Amniotic stem cell (primary cell): Measurements from ENCODE around the gene DOK3.

Experiments
- DNase-seq: peaks from one replicate; lab custom pipeline; 2025; lab: John Stamatoyannopoulos, UW

Gene DOK3

DNA sequence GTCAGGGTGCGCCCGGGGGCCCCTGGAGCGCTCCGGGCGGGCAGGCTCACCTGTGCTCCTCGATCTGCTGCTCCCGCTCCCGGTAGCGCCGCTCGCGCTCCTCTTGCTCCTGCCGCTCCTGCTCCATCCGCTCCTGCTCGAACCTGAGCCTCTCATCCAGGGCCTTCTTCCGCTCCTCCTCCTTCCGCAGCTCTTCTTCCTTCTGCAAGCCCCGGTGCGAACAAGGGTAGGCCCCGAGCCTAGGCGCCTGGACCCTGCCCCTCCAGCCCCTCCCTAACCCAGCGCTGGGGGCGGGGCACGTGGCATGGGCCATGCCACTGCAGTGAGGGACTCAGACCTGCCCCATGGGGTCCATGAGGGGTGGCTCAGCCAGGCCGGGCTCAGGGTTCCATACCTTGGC, 42.8 kb downstream of the DOK3 start:
- no peak for DNase-seq

DNA sequence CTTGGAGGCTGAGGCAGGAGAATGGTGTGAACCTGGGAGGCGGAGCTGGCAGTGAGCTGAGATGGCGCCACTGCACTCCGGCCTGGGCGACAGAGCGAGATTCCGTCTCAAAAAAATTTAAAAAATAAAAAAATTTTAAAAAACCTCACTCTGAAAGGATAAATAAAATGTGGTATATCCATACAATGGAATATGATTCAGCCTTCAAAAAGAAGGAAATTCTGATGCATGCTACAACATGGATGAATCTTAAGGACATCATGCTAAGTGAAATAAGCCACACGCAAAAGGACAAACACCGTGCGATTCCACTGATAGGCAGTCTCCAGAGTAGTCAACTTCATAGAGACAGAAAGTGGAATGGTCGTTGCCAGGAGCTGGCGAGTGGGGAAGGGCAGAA, 44.6 kb downstream of the DOK3 start:
- DNase-seq, result no peak

DNA sequence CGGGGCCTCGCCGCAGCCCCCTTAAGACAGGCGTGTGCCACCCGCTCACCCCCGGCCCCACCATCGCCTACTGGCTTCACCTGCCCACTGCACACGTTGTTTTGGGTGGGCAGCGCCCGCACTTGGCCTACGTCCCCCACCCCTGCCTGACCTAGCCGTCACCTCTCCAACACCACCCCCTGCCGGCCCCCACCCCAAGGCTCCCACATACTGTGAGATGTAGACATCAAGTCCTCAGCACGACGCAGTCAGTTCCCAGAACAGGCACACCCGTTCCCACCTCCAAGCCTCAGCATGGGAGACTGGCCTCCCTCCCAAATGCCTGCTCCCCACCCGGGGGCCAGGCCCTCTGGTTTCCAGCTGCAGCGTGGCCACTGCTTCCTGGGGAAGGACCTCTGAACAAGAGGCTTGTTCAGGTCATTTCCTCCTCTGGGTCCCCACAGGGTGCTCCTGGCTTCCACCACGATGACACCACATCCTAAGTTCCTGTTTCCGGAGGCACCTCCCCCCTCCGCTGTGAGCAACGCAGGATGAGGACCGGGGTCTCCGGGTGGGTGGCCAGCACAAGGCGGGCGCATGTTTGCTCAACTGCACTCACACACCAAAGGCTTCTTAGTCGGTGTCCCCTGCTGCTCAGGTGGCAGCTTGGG, 47.5 kb downstream of the DOK3 start:
- no peak for DNase-seq

DNA sequence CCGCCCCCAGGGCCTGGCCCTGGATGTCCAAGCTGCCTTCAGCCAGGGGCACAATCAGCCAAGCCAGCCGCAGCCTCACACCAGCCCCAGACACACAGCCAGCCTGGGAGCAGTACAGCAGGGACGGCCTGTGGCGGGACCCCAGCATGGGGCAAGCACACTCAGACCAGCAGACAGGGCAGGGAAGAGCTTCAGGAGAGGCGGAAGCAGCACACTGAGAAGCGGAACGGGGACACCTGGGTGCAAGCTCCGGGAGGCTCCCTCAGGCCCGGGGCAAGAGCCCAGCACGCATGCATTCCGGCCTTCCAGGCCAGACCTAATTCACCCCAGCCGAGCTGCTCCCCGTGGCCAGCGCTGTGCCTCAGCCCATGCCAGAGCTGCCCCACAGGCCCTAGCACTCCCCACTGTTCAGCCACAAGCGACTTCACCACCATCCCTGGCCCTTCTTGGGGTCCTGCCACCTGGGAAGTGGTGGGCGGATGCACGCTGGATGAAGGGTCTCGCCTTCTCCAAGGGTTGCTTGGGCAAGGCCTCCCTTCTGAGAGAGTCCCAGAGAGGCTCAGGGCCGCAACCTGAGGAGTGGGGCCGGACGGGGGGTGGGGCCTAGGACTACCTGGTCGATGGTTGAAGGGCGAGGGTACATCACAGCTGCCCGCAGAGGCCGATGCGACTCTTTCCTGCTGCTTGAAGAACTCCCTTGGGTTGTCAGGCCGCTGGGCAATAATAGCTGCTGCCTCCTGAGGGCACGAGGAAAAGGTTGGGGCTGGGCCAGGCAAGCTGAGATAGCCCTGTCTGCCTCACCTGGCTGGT, 49.6 kb downstream of the DOK3 start:
- no peak for DNase-seq

DNA sequence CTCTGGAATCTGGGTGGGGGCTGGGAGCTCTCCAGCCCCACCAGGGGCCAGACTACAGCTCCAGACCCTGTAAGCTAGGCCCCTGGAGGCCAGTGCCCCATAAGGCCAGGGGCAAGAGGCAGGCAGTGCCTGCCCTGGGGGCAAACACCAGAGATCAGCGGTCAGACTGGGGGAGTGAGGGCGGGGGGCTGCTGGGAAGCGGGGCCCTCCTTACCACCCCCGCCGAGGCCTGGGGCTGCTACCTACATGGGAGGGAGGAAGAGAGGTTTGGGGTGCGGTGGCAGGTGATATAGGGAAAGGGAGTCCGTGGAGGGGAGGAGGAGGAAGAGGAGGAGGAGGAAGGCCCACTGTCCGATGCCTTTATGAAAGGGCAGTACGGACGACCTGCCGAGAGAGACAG, 50.3 kb downstream of the DOK3 start:
- no peak for DNase-seq

DNA sequence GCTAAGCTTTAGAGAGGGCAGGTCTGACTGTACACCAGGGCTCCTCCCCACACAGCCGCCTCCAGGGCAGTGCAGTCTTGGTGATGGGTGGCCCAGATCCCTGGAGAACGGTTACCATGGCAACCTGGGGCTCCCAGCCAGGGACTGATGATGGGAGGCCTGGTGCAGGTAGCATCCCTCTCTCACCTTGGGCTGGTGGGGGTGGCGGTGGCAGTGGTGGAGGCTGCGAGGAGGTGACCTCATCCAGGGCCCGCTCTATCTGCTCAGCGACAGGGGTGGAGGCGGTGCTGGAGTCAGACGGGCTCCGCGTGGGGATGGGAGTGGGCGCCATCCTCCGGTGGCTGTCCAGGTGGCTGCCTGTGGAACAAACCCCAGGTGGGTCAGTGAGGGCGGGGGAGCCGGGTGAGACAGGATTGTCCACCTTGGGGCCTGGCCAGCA, 50.7 kb downstream of the DOK3 start:
- DNase-seq, result no peak

DNA sequence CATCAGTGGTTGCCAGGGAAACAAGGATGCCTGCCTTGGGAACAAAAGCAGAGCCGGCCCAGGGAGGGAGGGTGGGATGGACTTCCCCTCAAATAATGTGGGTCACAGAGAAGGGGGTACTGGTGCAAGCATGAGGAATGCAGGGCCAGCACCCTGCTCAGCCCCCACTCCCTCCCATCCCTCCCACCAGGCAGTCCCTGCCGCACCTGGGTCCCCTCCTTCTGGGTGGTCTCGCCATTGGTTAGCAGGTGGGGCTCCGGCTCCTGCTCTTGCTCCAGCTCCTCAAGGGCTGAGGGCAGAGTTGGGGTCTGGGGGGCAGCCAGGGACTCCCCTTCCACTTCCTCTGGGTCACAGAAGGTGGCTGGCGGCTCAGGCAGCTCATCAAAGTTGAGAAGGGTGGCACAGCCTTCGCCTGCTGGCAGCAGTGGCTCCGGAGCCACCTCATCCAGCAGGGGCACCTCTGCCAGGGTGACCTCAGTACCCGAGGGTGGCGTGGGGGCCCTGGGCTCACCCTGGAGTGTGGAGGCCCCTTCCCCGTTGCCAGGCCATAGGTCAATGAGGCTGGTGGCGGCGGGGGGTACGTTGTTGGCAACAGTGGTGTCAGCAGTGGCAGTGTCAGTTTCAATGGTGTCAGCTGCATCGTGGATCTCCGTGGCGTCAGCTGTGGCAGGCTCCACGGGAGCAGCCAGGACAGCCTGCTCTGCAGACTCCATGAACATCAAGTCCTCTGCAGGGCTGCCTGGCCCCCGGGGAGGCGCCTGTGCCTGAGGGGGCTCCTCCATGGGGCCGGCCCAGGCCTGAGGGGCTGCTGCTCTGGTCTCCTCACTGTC, 51.6 kb downstream of the DOK3 start:
- no peak for DNase-seq

DNA sequence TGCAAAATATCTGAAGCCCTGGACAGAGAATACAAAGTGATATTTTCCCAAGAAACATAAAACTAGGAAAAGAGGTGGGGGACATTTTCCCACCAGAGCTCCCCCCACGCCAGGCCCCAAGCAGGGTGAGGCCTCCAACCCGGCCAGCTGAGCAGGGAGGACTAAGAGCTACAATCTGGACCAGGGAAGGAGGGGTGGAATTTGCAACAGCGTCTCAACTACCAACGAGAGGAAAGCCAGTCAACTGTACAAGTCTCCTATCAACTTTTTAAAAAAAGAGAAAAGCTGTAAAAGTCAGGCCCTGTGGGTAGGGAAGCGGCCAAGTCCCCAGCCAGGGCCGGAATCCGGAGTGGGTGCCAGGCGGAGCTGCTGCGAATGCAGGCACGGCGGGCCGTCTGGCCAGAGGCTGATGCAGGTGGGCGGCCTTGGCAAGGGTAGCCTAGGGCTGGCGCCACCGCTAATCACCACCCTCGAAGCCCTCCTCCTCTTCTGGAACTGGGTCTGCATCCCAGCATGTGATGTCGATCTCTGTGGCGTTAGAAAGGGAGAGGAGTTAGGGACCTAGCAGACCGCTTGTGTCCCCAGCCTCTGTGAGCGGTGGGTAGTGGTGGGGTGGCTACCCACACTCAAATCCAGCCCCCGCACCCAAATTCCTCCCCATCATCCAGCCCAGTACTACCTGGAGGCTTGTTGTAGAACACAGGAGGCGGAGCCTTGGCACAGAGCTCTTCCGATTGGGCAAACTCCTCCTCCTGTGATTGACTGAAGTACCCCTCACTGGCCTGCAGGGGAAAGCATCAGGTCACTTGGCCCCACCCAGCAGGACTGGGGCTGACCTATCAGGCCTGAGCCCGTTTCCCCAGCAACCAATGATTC, 52.4 kb downstream of the DOK3 start:
- DNase-seq, result peak; percentile 90

DNA sequence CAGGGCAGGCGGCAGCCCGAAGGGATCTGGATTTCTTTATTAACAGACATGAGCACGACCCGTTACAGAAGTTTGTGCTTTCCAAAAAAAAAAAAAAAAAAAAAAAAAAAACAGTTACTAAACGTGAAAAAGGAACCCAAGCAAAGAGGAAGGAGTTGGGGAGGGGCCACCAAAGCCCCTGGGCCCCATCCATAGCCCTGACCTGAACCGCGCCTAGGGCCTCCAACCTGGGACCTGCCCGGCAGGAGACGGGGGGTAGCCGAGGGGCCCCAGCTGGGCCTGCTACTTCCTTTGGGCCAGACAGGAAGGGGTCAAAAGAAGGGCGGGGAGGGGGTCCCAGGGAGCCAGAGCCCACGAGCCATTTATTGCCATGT, 53.0 kb downstream of the DOK3 start:
- no peak for DNase-seq

DNA sequence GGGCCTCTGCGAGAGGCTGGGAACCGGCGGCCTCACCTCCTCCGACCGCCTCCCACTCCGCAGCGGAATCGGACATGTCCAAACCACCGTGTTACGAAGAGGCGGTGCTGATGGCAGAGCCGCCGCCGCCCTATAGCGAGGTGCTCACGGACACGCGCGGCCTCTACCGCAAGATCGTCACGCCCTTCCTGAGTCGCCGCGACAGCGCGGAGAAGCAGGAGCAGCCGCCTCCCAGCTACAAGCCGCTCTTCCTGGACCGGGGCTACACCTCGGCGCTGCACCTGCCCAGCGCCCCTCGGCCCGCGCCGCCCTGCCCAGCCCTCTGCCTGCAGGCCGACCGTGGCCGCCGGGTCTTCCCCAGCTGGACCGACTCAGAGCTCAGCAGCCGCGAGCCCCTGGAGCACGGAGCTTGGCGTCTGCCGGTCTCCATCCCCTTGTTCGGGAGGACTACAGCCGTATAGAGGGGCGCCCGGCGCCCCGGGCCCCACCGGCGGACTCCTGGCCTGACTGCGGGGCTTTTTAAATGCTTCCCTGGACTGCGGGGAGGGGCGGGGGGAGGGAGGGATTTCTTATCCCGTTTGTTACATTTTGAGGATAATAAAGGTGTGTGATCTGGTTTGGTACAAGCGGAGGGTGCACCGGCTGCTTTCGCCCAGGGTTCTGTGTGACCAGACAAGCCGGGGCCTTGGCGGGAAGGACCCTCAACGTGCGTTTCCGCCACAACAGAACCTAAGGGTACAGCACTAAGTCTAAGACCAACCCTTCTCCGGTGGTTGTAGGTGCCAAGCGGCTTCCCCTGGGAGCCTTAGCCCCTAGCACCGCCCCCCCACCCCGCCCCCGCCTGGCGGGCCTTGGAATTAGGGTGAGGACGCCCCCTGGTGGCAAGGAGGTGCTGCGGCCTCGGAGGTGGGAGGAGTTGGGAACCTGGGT, 53.7 kb downstream of the DOK3 start:
- peak; percentile 59 for DNase-seq

DNA sequence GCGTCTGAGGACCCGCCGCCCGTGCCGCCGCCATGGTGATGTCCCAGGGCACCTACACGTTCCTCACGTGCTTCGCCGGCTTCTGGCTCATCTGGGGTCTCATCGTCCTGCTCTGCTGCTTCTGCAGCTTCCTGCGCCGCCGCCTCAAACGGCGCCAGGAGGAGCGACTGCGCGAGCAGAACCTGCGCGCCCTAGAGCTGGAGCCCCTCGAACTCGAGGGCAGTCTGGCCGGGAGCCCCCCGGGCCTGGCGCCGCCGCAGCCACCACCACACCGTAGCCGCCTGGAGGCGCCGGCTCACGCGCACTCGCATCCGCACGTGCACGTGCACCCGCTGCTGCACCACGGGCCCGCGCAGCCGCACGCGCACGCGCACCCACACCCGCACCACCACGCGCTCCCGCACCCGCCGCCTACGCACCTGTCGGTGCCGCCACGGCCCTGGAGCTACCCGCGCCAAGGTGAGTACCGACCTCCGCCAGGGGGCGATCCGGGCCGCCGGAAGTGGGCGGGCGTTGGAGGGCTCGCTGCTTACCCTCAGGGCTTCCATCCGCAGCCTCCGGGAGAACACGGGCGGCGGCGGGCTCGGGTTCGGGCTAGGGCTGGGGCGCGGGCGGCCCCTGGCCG, 54.5 kb downstream of the DOK3 start:
- DNase-seq, result no peak

DNA sequence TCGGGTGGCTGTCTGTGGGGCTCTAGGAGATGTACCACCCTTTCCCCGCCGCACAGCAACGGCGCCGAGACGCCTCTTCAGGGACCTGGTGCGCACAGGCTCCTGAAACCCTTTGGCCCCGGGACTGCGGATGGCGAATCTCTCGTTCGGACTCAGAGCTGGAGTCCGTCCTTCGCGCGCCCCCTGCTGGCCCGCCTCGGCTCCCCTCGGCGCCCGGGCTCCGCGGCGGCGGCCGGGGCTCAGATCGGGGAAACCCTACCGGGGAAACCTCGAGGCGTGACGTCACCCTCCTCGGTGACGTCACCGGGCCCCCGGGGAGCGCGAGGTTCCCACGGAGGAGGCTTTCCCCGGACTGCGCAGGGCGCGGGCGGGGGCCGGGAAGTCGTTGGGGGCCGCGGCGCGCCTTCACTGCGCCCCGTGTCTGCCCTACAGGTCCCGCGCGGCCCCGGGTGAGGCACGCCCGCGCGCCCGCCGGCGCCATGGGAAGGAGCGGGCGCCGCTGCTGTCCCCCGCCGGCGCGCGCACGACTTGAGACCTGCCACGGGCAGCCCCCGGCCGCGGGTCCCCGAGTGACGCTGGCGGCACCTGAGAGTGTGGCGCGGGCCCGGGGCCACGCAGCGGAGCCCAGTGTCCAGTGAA, 55.1 kb downstream of the DOK3 start:
- DNase-seq, result peak; percentile 79

DNA sequence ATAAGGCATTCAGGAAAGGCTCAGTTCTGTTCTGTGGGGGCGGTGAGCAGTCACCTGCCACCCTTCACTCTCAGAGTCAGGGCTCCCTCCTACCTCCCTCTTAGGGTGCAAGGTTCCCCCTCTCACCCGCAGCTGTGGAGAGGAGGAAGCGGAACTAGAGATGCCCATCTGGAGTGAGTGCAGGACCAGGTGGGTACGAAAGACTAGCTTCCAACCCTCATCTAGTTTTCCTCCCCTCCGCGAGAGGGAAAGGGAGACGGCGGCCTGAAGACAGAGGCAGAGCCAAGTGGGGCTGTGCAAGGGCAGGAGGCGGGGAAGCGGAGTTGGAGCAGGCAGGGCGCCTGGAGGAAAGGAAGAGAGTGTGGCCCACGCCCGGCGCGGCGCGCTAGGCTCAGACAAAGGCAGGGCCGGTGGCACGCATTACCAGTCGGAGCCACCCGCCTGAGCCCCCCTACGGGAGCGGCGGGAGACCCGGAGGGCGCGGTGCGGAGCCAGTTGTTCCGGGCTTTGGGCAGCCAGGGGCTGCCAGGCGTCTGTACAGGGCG, 55.7 kb downstream of the DOK3 start:
- no peak for DNase-seq

DNA sequence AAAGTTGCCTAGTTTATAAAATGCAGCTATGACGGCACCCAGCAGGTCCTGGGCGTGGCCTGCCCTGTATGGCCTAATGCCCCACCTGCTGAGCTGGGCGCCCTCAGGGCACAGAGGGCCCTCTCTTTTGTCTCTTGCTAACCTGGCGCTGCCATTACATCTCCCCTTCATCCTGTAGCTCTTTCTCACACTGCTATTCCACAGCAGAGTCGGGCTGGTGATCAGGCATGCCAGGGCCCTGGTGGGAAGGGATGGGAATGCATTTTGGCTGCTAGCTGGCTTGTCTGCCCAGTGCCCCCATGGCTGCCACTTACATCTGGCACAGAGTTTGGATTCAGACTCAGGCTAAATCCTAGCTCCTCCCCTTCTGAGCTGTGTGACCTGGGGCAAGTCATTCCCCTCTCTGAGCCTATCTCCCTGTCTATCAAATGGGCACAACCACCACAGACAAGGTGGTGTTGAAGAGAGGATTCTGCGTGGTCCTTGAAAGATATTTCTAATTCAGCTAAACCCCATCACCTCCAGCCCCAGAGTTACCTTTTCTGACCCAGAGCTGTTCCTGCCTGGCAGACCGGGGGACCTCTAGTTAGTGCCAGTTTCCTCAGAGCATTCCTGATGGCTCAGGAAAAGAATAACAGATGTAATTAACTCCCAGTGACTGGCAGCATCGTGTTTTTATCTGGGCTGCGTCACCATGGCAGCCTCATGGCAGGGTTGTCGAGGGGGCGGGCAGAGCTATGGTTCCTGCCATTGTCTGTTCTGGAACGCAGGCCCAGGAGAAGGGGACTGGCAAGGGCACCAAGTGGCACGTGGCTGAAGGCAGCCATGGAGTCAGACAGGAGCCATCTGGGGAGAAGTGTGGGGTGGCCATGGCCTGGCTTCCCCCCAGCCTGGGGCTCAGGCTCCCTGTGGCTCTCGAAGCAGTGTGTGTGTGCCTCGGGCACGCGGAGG, 56.7 kb downstream of the DOK3 start:
- DNase-seq, result no peak
